K562 (cell line): ENCODE data around the gene SLIT1. TPM values are rescaled to one million over a fixed set of nuclear protein-coding genes. Genes with fewer than 3 reads are reported as not detected.

ENCODE experiments used
- ATAC-seq: fragments of 200-7000 bp; cut with Tn5 transposase; 3 replicates; pipeline ENCODE4 v1.9.1; 2020; ENCODE audit warnings: moderate library complexity
- BruUV-seq: library from RNA; stranded (reverse); fragments of 400-500 nt; replicated peaks from 2 replicates; lab custom pipeline; 2021; lab: Mats Ljungman, UMichigan
- CTCF ChIA-PET: fragments of 300-600 bp; formaldehyde crosslinking; extraction: SDS; loops from one replicate; lab custom pipeline; 2021; ENCODE audit warnings: low intra/inter-chr PET ratio; lab: Yijun Ruan, JAX
- POLR2A ChIA-PET: fragments of 300-600, 350-650 bp; sonication (Branson Sonifier 250); formaldehyde crosslinking; extraction: SDS; loops from one replicate; lab custom pipeline; 2021; ENCODE audit warnings: antibody characterized with exemption, inconsistent platforms; lab: Yijun Ruan, JAX
- DNase-seq, 4 experiments: peaks; one replicate each; pipeline versions ENCODE4 v3.0.0 to v3.0.0-alpha.2; 2011 to 2018; ENCODE audit warnings: low spot score in 3 of 4, mixed read lengths in 3 of 4; ENCODE audit errors: extremely low read depth in 1 of 4
- FAIRE-seq: peaks from 2 replicates; lab custom pipeline; 2011; peaks lifted over from hg19 to GRCh38; lab: Jason Lieb, UNC
- H2AFZ ChIP-seq: 2 replicates; pipeline ENCODE4 v1.6.0; 2011; ENCODE audit warnings: low read depth, low read length, control low read depth, inconsistent platforms
- H3K27ac ChIP-seq: fragments of 200-600 bp; 3 replicates; pipeline ENCODE4 v1.8.0; 2011; ENCODE audit warnings: low read depth, mild to moderate bottlenecking, control low read depth, inconsistent platforms, low read length, moderate library complexity, mixed read lengths; ENCODE audit errors: extremely low read depth
- H3K27me3 ChIP-seq, 2 experiments: fragments of 300-600 bp in 1 of 2; 2 replicates in 1 of 2; 3 replicates in 1 of 2; pipeline versions ENCODE4 v1.6.0 to v1.8.0; 2011; ENCODE audit warnings: inconsistent platforms in 2 of 2, low read length in 2 of 2, mild to moderate bottlenecking in 1 of 2, mixed read lengths in 1 of 2, moderate library complexity in 1 of 2; ENCODE audit not compliant: control insufficient read depth in 2 of 2, insufficient read depth in 2 of 2
- H3K36me3 ChIP-seq: fragments of 300-600 bp; 3 replicates; pipeline ENCODE4 v1.8.0; 2011; ENCODE audit warnings: mild to moderate bottlenecking, low read length, inconsistent platforms; ENCODE audit not compliant: control insufficient read depth, insufficient read depth
- H3K4me1 ChIP-seq, 2 experiments: fragments of 200-600 bp in 1 of 2; replicated peaks in 1 of 2; 2 replicates in 1 of 2; 3 replicates in 1 of 2; pipeline versions ENCODE4 v1.5.1 to v1.8.0; 2011; ENCODE audit warnings: inconsistent platforms in 2 of 2, low read length in 2 of 2, mild to moderate bottlenecking in 1 of 2, mixed read lengths in 1 of 2, moderate library complexity in 1 of 2; ENCODE audit not compliant: control insufficient read depth in 2 of 2, insufficient read depth in 2 of 2
- H3K4me2 ChIP-seq: 2 replicates; pipeline ENCODE4 v1.6.1; 2011; ENCODE audit warnings: low read length, control low read depth, inconsistent platforms, mixed read lengths; ENCODE audit not compliant: insufficient read depth
- H3K4me3 ChIP-seq: fragments of 200-600 bp; sonication (generic), shearing (Covaris generic); 2 replicates; pipeline ENCODE4 v1.5.1; 2016; ENCODE audit warnings: control low read depth, inconsistent platforms
- H3K79me2 ChIP-seq: fragments of 200-600 bp; 3 replicates; pipeline ENCODE4 v1.8.0; 2011; ENCODE audit warnings: low read length, inconsistent platforms; ENCODE audit not compliant: control insufficient read depth, insufficient read depth
- H3K9ac ChIP-seq, 2 experiments: 2 replicates each; pipeline versions ENCODE4 v1.6.0 to v1.6.1; 2011; ENCODE audit warnings: low read depth in 2 of 2, low read length in 2 of 2, control low read depth in 1 of 2, inconsistent platforms in 1 of 2, mild to moderate bottlenecking in 1 of 2, mixed read lengths in 1 of 2; ENCODE audit not compliant: insufficient read depth in 1 of 2
- H3K9me1 ChIP-seq: one replicate; pipeline ENCODE4 v1.6.0; 2011; ENCODE audit warnings: inconsistent platforms, mild to moderate bottlenecking, low read length, moderate library complexity; ENCODE audit not compliant: control insufficient read depth, insufficient read depth
- H3K9me3 ChIP-seq: replicated peaks from 2 replicates; pipeline ENCODE4 v1.5.1; 2011; ENCODE audit warnings: low read depth, low read length, inconsistent platforms; ENCODE audit not compliant: control insufficient read depth, insufficient read depth
- H4K20me1 ChIP-seq: replicated peaks from 2 replicates; pipeline ENCODE4 v1.6.1; 2011; ENCODE audit warnings: low read length, inconsistent platforms, mixed read lengths; ENCODE audit not compliant: control insufficient read depth, insufficient read depth
- C11orf30 ChIP-seq: fragments of 450-650 bp; IDR thresholded peaks from 2 replicates; pipeline ENCODE4 v1.6.1; 2016; ENCODE audit warnings: low read depth, mild to moderate bottlenecking
- HDAC2 ChIP-seq: fragments of 450-650 bp; IDR thresholded peaks from 2 replicates; pipeline ENCODE4 v1.6.1; 2016; ENCODE audit warnings: mild to moderate bottlenecking
- HDAC6 ChIP-seq: IDR thresholded peaks from 2 replicates; pipeline ENCODE4 v1.6.1; 2012; ENCODE audit warnings: low read depth, mild to moderate bottlenecking, control low read depth, inconsistent platforms, low read length, moderate library complexity
- MAFG ChIP-seq: fragments of 450-650 bp; conservative IDR thresholded peaks from 2 replicates; pipeline ENCODE4 v1.6.1; 2016; ENCODE audit warnings: missing genetic modification characterization, missing compliant biosample characterization
- MYC ChIP-seq, 2 experiments: fragments of 250-450 bp in 1 of 2; sonication (Bioruptor Pico) in 1 of 2; IDR thresholded peaks; 2 replicates each; pipeline versions ENCODE4 v1.5.1 to v1.6.1; 2012 to 2021; ENCODE audit warnings: low read depth in 2 of 2, borderline replicate concordance in 1 of 2, improper control_type of control experiment in 1 of 2, low read length in 1 of 2, mild to moderate bottlenecking in 1 of 2, moderate library complexity in 1 of 2
- SAFB ChIP-seq: fragments of 200-400 bp; formaldehyde crosslinking; IDR thresholded peaks from 2 replicates; pipeline ENCODE4 v1.6.1; 2017; ENCODE audit warnings: low read depth, low read length, borderline replicate concordance
- SP2 ChIP-seq: IDR thresholded peaks from 2 replicates; pipeline ENCODE4 v1.6.1; 2011; ENCODE audit warnings: mild to moderate bottlenecking, low read depth, low read length, moderate library complexity; ENCODE audit not compliant: poor library complexity, severe bottlenecking; ENCODE audit errors: extremely low read depth
- TCF3 ChIP-seq: sonication (generic); formaldehyde crosslinking; IDR thresholded peaks from 2 replicates; pipeline ENCODE4 v1.4.0; 2020; ENCODE audit warnings: mild to moderate bottlenecking, missing genetic modification reagents
- UBTF ChIP-seq, 2 experiments: IDR thresholded peaks; 2 replicates each; pipeline ENCODE4 v1.6.1; 2012; ENCODE audit warnings: improper control_type of control experiment in 2 of 2, low read depth in 2 of 2, low read length in 2 of 2, borderline replicate concordance in 1 of 2
- YY1 ChIP-seq, 3 experiments: IDR thresholded peaks; 2 replicates each; pipeline ENCODE4 v1.6.1; 2011; ENCODE audit warnings: low read length in 2 of 3, mild to moderate bottlenecking in 2 of 3, moderate library complexity in 2 of 3, borderline replicate concordance in 1 of 3, control low read depth in 1 of 3, low read depth in 1 of 3; ENCODE audit not compliant: insufficient read depth in 3 of 3, insufficient replicate concordance in 2 of 3, control insufficient read depth in 1 of 3, insufficient read length in 1 of 3; ENCODE audit errors: extremely low read depth in 1 of 3
- ZC3H11A ChIP-seq: IDR thresholded peaks from 2 replicates; pipeline ENCODE4 v1.6.1; 2012; ENCODE audit warnings: low read depth, low read length, improper control_type of control experiment
- ZNF175 ChIP-seq: fragments of 200-800 bp; sonication (Bioruptor generic); IDR thresholded peaks from 2 replicates; pipeline ENCODE4 v1.6.1; 2016; ENCODE audit warnings: low read depth, mild to moderate bottlenecking, missing genetic modification characterization, missing compliant biosample characterization
- WGBS: fragments of 100-300 bp; shearing (Covaris generic); methylation state at CpG from one replicate; pipeline ENCODE4 v1.1.6; 2016; ENCODE audit warnings: low coverage, mixed read lengths; ENCODE audit not compliant: insufficient coverage; ENCODE audit errors: missing lambda C conversion rate; 5-methylcytosine and 5-hydroxymethylcytosine counted together
- in situ Hi-C: fragments of 300-500 bp; cut with MboI; formaldehyde crosslinking; loops from 4 replicates; pipeline ENCODE4 v1.15.0; 2018; ENCODE audit warnings: inconsistent platforms, mixed read lengths
- intact Hi-C: fragments of 100-400 bp; cut with micrococcal nuclease; formaldehyde crosslinking; loops from 2 replicates; pipeline ENCODE4 v1.14.2; 2022
- polyA plus RNA-seq, 8 experiments: library from polyadenylated mRNA; depleted of rRNA in 4 of 8; stranded (reverse) in 5 of 8; unstranded in 3 of 8; fragments of >200 nt; fragmentation: Nextera tagmentation in 2 of 8; fragmentation: Illumina TruSeq in 1 of 8; extraction: Ambion mirVana in 2 of 8; extraction: Trizol in 1 of 8; gene quantifications; 2 replicates each; pipeline versions ENCODE4 v1.2.1 to v1.2.3, GENCODE V29; 2011 to 2014; ENCODE audit warnings: inconsistent platforms in 1 of 8, missing spikeins in 1 of 8
- total RNA-seq, 7 experiments: library from RNA; depleted of rRNA in 6 of 7; stranded (reverse); fragments of >200 nt in 6 of 7; fragmentation: Illumina TruSeq in 2 of 7; extraction: Trizol in 2 of 7; gene quantifications; 2 replicates each; pipeline versions ENCODE4 v1.2.1 to v1.2.3, GENCODE V29; 2011 to 2021; ENCODE audit warnings: low replicate concordance in 1 of 7
- TF ChIP-seq, protein P1 (sequence below): fragments of 250-450 bp; sonication (Bioruptor Pico); IDR thresholded peaks from 2 replicates; pipeline ENCODE4 v1.8.0; 2022; ENCODE audit warnings: inconsistent platforms

Gene SLIT1
- total and polyA plus RNA-seq, 9 of the 15 experiments (the other 6 are each of a cell fraction or from before 2014, with no cell fraction given), result 0.01 to 0.11 (median 0.04) TPM; not detected in 3

DNA sequence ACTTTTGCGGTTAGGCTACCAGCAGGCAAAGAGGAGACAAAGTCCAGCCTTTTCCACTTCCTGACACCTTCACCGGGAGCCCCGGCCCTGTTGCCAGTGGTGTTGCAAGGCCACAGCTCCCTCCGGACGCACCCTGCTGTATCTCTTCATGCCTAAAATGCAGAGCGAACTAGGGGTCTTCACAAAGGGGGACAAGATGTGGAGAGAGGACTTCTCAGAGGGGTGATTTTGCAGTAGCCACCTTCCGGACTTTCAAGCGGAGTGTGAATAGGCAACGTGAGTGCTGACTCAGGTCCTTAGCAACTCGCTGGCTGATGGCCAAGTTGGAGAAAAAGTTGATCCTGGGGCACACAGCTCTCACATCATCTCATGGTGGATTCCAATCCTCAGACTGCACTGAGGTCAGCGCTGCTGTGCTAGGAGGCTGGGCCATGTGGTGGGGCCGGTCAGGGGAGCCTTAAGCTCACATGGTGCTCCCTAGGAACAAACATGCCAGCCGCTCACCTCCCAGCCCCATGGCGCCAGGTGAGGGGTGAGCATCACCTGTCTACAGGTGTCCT is 187.3 kb downstream of the SLIT1 start (continued):
- TF ChIP-seq, protein P1, sequence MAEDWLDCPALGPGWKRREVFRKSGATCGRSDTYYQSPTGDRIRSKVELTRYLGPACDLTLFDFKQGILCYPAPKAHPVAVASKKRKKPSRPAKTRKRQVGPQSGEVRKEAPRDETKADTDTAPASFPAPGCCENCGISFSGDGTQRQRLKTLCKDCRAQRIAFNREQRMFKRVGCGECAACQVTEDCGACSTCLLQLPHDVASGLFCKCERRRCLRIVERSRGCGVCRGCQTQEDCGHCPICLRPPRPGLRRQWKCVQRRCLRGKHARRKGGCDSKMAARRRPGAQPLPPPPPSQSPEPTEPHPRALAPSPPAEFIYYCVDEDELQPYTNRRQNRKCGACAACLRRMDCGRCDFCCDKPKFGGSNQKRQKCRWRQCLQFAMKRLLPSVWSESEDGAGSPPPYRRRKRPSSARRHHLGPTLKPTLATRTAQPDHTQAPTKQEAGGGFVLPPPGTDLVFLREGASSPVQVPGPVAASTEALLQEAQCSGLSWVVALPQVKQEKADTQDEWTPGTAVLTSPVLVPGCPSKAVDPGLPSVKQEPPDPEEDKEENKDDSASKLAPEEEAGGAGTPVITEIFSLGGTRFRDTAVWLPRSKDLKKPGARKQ (CRISPR knock-in tag), result no peak
- TF ChIP-seq MAFG (tag) (peak; percentile 83), C11orf30 (peak; percentile 93), YY1 (IDR thresholded peaks at IDR 0.05; ENCODE audit: borderline replicate concordance in 1 of 3, control insufficient read depth in 1 of 3, extremely low read depth in 1 of 3, insufficient read depth in 3 of 3, insufficient read length in 1 of 3, insufficient replicate concordance in 2 of 3, low read depth in 1 of 3, low read length in 2 of 3) (no peak)
- TF ChIP-seq, all 486 proteins: peak for 9

DNA sequence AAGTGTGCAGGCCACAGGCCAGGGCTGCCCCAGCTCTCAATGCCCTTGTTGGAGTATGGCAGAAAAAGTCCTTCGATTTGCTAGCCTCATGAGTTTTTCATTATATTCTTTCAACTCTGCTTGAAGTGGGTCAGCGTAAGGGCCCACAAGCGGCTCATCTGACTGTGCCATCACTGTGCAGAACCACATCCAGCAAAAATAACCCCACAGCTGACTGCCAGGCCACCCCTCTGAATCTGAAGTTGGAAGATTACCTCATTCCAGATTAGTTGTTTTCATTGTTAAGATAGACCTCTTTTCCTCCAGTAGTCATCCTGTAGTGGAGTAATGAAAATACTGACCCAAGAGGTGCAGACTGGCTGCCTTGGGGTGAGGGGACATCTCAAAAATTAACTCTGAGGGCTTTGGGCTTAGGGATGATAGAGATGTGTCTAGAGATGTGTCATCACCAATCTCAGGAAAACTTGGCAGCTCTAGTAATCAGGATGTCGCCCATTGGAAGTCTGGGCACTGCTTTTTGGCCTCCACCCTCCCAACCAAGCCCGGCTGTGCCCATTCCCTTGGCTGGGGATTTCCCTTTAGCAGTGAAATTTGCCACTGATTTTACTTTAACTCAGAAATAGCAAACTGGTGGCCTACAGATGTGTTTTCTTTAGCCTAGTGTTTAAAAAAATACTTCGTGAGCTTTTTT is 189.3 kb downstream of the SLIT1 start:
- ChIA-PET CTCF (no interaction called here), POLR2A (interaction anchor here (0.7 kb wide), 1 partner anchor 373 kb away, joined by 3 read pairs; no protein-coding TSS in a partner anchor)
- in situ Hi-C loops, result no loop called here

More for the DNA sequence above, 189.3 kb downstream of the SLIT1 start:
- ATAC-seq (no peak), FAIRE-seq (no peak)
- no peaks in the 10 kb centered on the region for H4K20me1 ChIP-seq
- no TSS peak for BruUV-seq
- no peaks in the 10 kb centered on the region for H3K79me2 ChIP-seq
- no peaks in the 10 kb centered on the region for H3K9me3 ChIP-seq
- no peak overlapping the region for H3K27ac ChIP-seq
- H3K27me3 ChIP-seq, result no peaks in the 10 kb centered on the region
- H3K4me2 ChIP-seq, result no peak overlapping the region
- H3K36me3 ChIP-seq, result no peaks in the 10 kb centered on the region
- no peak overlapping the region for H2AFZ ChIP-seq
- intact Hi-C loops, result no loop called here
- H3K9me1 ChIP-seq, result no peaks in the 10 kb centered on the region
- no peak overlapping the region for H3K4me3 ChIP-seq
- TF ChIP-seq ZNF175 (CRISPR knock-in tag), result no peak
- TF ChIP-seq UBTF (IDR thresholded peaks at IDR 0.05; ENCODE audit: borderline replicate concordance in 1 of 2, low read depth in 2 of 2, low read length in 2 of 2), result no peak
- TF ChIP-seq SP2, result no peak
- no peak for TF ChIP-seq SAFB
- no peak for TF ChIP-seq HDAC6
- TF ChIP-seq TCF3, result no peak
- TF ChIP-seq MYC (IDR thresholded peaks at IDR 0.05; ENCODE audit: low read depth, low read length), result no peak
- TF ChIP-seq MYC (CRISPR knock-in tag; IDR thresholded peaks at IDR 0.05; ENCODE audit: borderline replicate concordance, low read depth), result no peak
- TF ChIP-seq ZC3H11A, result no peak
- TF ChIP-seq HDAC2, result no peak
- TF ChIP-seq, all 486 proteins: peak for 0
- WGBS, result 33% methylated on average over 3 of the region's 6 CpGs
- H3K4me1 ChIP-seq, result peaks cover 2 to 3% of the 10 kb centered on the region in 2 experiments; a peak in 2 of 5 replicates
- DNase-seq, result no peak
- no peak overlapping the region for H3K9ac ChIP-seq
